HG02588 (cell line): ENCODE measurements around the gene RIPOR3.
A peak's percentile ranks its signal among the peaks of the same experiment; 100 is the strongest.

Experiments used
- ATAC-seq: cut with Tn5 transposase; IDR thresholded peaks from one replicate; pipeline ENCODE4 v1.9.1; 2021; ENCODE audit warnings: mild to moderate bottlenecking, moderate library complexity; ENCODE audit not compliant: unreplicated experiment

RIPOR3 gene

GRCh38 chr20:50690650-50691572 is at the start of gene RIPOR3:
Gene RIPOR3, minus strand, starts transcription at chr20:50691542. Its CDS starts 414 bp downstream, at chr20:50691128.
- ATAC-seq: no peak

GRCh38 chr20:50737352-50737751 is 46.0 kb upstream of the RIPOR3 start:
- ATAC-seq: no peak

GRCh38 chr20:50735813-50736212 is 44.5 kb upstream of the RIPOR3 start:
- no peak for ATAC-seq

DNA sequence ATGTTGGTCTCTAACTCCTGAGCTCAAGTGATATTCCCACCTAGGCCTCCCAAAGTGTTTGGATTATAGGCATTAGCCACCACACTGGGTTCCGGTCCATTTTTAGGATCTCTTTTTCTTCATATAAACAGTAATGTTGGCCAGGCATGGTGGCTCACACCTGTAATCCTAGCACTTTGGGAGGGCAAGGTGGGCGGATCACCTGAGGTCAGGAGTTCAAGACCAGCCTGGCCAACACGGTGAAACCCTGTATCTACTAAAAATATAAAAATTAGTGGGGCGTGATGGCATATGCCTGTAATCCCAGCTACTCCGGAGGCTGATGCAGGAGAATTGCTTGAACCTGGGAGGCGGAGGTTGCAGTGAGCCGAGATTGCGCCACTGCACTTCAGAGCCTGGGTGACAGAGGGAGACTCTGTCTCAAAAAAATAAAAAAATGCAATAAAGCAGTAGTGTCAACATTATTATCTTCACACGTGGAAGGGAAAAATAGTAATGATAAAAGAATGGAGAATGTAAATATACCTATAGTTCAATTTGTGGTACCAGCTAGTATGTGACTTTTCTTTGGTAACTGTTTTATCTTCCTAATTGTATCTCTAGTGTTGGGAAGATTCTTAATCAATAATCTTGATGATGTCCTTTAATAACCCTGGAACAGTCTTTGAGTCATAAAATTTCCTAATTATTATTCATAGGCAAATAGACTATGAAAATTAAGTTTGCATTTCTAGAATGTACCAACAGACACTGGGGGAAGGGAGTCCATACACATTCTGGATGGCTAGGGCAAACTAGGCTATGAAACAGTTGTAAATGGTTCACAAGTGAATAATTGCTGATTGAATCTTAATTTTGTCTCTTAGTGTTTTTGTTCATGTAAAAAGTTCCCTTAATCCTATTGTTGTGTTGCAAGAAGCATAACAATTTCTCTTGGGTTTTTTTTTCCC is 43.7 kb upstream of the RIPOR3 start:
- no peak for ATAC-seq

GRCh38 chr20:50733644-50734349 is 42.5 kb upstream of the RIPOR3 start:
- no peak for ATAC-seq

- ATAC-seq: no peak
Measured at GRCh38 chr20:50731930-50732690, 40.8 kb upstream of the RIPOR3 start.

DNA sequence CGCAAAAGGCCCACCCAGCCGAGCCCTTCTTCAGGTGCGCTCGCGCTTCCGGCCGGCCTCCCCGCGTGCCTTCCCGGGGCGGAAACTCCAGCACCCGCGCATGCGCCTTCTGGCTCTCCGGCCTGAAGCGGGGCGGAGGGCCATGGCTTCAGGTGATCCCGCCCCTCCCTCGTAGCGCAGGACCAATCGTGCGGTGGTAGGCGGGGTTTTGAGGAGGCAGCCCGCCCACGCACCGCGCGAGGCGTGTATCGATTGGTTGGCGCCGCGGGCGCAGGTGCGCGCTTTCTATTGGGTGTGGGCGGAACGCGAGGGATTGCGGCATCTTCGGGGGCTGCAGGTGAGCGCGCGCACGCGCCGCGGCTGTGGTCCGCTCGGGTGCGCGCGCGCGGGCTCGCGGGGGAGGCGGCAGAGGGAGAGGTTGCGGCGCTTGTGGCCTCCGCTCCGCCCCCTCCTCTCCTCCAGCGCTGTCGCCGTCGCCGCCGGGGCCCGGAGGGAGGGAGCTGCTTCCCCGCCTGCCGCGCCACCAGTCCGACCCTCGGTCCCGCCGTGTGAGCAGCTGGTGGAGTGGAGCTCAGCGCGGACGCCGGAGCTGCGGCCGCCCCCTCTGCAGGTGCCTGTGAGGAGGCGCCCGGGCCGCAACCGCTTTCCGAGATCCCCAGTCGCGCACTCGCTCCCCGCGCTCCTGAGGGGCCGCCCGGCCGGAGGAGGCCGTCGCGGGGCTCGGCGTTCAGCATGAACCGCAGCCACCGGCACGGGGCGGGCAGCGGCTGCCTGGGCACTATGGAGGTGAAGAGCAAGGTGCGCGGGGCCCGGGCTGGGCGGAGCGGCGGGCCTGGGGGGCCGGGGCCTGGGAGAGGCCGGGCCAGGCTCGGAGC is 40.0 kb upstream of the RIPOR3 start, which contains the start of gene PARD6B:
Gene PARD6B, plus strand, starts transcription at position 526 of the 875 bp plus-strand sequence. Its CDS starts 207 bp downstream, at position 733.
- ATAC-seq: peak; percentile 87

- ATAC-seq: no peak
Measured at GRCh38 chr20:50730765-50731054, 39.4 kb upstream of the RIPOR3 start.

DNA sequence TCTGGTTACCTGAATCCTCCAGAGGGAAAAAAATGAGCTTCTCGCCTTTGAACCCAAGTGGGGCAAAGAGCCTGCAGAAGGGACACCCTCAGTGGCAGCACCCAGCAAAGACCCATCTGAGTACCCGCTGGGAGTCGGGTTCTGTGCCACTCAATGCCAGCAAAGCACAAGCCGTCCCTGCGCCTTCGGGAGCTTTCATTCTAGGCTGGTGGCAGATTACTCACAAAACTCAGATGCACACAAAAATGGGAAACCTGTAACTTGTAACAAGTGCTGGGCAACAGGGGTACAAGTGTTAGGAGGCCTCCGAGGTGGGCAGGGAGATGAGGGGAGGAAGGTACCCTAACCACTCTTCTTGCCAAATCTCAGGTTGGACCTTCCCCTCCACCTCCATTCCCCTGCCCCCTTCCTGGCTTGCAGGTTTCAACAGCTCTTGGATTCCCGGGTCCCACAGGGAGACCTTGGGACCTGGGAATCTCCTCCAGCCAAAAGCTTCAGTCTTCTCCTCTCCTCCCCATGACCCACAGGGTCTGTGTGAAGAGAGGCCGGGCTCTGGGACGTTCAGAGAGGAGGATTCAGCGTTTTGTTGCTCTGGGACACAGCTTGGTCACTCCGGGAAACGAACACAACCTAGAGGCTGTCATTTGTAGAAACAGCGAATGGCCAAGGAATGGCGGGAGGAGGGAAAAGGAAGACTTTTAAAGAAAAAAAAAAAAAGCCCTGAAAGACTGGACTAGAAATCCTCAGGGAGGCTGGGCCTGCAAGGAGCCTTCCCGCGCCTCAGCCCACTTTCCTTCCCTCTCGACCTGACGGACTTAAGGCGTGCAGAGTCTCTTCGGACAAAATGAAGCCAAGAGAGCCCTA is 38.8 kb upstream of the RIPOR3 start:
- no peak for ATAC-seq

DNA sequence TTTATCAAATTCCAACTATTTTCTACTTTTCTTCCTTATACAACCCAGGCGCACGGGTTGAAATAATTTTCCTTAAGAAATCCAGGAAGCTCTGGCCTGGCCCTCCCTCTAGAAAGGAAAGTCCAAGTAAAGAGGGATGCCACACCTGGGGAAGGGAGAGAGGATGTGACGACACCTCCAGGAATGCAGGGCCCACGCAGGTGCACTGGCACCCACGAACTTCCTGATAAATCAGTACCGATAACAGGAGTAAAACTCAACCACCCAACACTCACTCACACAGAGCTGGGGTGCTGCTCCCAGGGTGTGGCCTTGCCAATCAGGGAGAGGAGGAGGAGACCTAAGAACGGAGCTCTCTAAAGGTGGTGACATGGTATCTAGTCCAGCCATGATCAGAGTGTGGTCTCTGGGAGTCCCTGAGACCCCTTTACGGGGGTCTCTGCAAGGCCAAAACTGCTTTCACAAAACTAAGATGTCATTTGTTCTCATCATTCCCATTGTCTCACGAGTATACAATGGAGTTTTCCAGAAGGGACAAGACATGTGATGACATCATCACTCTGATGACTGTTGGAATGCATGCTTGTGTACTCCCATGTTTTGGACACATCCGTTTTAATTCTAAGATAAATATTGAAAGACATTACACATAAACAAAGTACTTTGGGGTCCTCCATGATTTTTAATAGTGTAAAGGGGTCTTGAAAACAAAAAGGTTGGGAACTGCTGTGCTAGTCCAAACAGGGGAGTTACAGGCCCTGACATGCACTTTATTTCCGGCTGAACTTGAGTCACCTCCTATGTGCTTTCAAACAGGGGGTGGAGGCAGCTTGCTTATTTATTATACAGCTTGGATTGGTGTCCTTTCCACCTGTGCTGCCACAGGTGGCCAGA is 37.9 kb upstream of the RIPOR3 start:
- ATAC-seq: no peak

GRCh38 chr20:50728486-50728980 is 37.2 kb upstream of the RIPOR3 start:
- ATAC-seq: no peak

DNA sequence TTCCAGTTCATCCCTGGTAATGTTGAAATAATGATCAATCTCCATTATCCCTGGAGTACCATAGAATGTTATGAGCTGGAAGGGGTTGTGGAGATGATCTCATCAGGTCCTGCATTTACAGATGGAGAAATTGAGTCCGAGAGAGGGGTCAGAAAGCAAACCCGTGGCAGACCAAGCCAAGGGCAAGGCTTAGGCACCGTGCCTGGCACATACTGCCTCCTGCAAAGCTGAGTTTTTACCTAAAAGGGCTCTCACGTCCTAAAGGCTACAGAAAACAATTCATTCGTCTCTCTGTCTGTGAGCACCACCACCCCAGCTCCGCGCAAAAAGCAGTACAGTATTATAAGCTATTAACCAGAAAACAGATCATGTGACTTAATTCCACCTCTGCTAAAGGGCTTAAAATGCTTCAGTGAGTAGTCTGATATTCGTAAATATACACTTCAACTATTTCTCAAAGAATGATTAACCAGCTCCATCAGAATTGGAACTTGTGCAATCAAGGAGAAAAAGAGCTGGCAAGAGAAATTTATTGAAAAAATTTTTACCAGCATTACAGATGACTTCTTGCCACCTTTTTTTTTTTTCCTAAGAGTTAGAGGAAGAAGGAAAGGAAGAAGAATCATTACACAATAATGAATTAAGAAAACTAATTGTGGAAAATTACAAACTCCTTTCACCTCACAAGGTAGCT is 36.6 kb upstream of the RIPOR3 start:
- ATAC-seq: no peak

DNA sequence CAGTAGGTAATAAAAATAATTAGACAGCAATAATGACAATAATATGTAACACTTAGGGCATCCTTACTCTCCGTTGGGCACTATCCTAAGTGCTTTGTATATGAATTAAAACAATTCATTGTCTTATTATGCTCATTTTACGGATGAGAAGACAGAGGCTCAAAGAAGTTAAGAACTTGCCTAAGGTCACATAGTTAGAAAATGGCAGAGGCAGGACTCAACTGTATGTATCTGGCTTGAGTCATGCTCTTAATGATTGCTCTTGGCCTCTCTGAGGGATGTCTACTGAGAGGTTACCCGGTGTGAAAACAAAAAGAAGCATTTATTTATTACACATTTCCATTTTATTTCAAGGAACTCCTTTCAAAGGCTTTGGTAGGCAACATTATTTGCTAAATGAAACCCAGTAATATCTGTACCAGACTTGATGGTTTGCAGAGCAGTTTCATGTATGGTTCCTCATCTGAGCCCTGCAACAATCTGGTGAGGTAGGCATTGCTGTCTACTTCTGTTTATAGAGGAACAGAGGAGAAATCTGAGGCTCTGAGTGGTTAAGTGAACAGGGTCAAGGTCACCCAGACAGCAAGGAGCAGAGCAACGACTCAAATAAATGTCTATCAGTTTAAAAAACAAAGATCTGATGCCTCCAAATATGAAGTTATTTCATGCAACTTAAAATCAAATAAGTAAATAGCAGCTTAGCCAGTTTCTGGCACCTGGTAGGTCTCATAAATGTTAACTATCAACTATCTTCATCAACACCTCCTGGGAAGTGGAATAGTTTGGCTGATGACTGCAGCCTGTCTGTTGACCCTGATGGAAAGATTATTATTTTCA is 35.8 kb upstream of the RIPOR3 start:
- no peak for ATAC-seq

GRCh38 chr20:50725724-50726005 is 34.3 kb upstream of the RIPOR3 start:
- no peak for ATAC-seq

- ATAC-seq: no peak
Measured at GRCh38 chr20:50724851-50725723, 33.7 kb upstream of the RIPOR3 start.
